Femur (tissue), 1 donor: Measurements from ENCODE around the gene LRRC7.
"Not testable (repeated sequence)": the region's sequence is repeated elsewhere in the genome, so short reads cannot be mapped to it uniquely, and the experiment has no call there.

Source experiments
- DNase-seq: peaks from one replicate; pipeline ENCODE4 v3.0.0-alpha.2; 2017

LRRC7 gene

GRCh38 chr1:69898403-69898947 is 330.8 kb downstream of the LRRC7 start:
- no peak for DNase-seq

GRCh38 chr1:69911301-69911801 is 343.6 kb downstream of the LRRC7 start:
- DNase-seq = no peak

GRCh38 chr1:69913977-69914376 is 346.3 kb downstream of the LRRC7 start:
- DNase-seq = peak; percentile 75

GRCh38 chr1:69914976-69915765 is 347.4 kb downstream of the LRRC7 start:
- DNase-seq = peak; percentile 21

GRCh38 chr1:69919129-69919921 is 351.6 kb downstream of the LRRC7 start:
- no peak for DNase-seq

- no peak for DNase-seq
Observed at GRCh38 chr1:69919922-69920273, 352.2 kb downstream of the LRRC7 start.

- no peak for DNase-seq
Observed at GRCh38 chr1:69920426-69920825, 352.7 kb downstream of the LRRC7 start.

GRCh38 chr1:69921486-69921885 is 353.8 kb downstream of the LRRC7 start:
- no peak for DNase-seq

GRCh38 chr1:69928234-69928633 is 360.5 kb downstream of the LRRC7 start:
- not testable (repeated sequence) for DNase-seq

- DNase-seq = no peak
Observed at GRCh38 chr1:69929308-69930057, 361.8 kb downstream of the LRRC7 start.

- no peak for DNase-seq
Observed at GRCh38 chr1:69930396-69930795, 362.7 kb downstream of the LRRC7 start.

GRCh38 chr1:69932760-69933159 is 365.0 kb downstream of the LRRC7 start:
- DNase-seq = no peak

GRCh38 chr1:69940231-69940630 is 372.5 kb downstream of the LRRC7 start:
- DNase-seq = no peak

GRCh38 chr1:69940816-69941215 is 373.1 kb downstream of the LRRC7 start:
- no peak for DNase-seq

GRCh38 chr1:69943030-69943429 is 375.3 kb downstream of the LRRC7 start:
- DNase-seq = no peak

- no peak for DNase-seq
Observed at GRCh38 chr1:69946935-69947334, 379.2 kb downstream of the LRRC7 start.

GRCh38 chr1:69947837-69948236 is 380.1 kb downstream of the LRRC7 start:
- DNase-seq = no peak

- no peak for DNase-seq
Observed at GRCh38 chr1:69952676-69953075, 385.0 kb downstream of the LRRC7 start.

- not testable (repeated sequence) for DNase-seq
Observed at GRCh38 chr1:69962452-69962851, 394.7 kb downstream of the LRRC7 start.

GRCh38 chr1:69967245-69967766 is 399.6 kb downstream of the LRRC7 start:
- no peak for DNase-seq

GRCh38 chr1:69976896-69977295 is 409.2 kb downstream of the LRRC7 start:
- DNase-seq = no peak

GRCh38 chr1:69982992-69983391 is 415.3 kb downstream of the LRRC7 start:
- DNase-seq = no peak

GRCh38 chr1:69985376-69985775 is 417.7 kb downstream of the LRRC7 start:
- no peak for DNase-seq
